Activated CD8-positive, alpha-beta memory T cell treated with anti-CD3 and anti-CD28 coated beads, Interleukin-2, amount 50 U/mL, for 24 hours (primary cell): Measurements from ENCODE around the gene AKT3.
"Not testable (repeated sequence)": the region's sequence is repeated elsewhere in the genome, so short reads cannot be mapped to it uniquely, and the experiment has no call there.

Experiments used
- DNase-seq: peaks from one replicate; pipeline ENCODE4 v3.0.0-alpha.2; 2020; ENCODE audit errors: extremely low read depth

Gene AKT3

GRCh38 chr1:243784506-243784905 lies 65.5 kb downstream of the AKT3 start:
- no peak for DNase-seq

- no peak for DNase-seq
These were observed 66.3 kb downstream of the AKT3 start for GRCh38 chr1:243783714-243784113.

- DNase-seq = not testable (repeated sequence)
These were observed 77.5 kb downstream of the AKT3 start for GRCh38 chr1:243772361-243773050.

- DNase-seq = no peak
These were observed 79.2 kb downstream of the AKT3 start for GRCh38 chr1:243770860-243771259.

GRCh38 chr1:243765676-243766075 lies 84.4 kb downstream of the AKT3 start:
- no peak for DNase-seq

GRCh38 chr1:243763806-243764205 lies 86.2 kb downstream of the AKT3 start:
- no peak for DNase-seq

GRCh38 chr1:243758647-243759046 lies 91.4 kb downstream of the AKT3 start:
- no peak for DNase-seq

GRCh38 chr1:243756529-243756928 lies 93.5 kb downstream of the AKT3 start:
- DNase-seq = no peak

GRCh38 chr1:243754348-243754747 lies 95.7 kb downstream of the AKT3 start:
- no peak for DNase-seq

- no peak for DNase-seq
These were observed 98.5 kb downstream of the AKT3 start for GRCh38 chr1:243751506-243751905.

GRCh38 chr1:243748706-243749283 lies 101.2 kb downstream of the AKT3 start:
- DNase-seq = no peak

GRCh38 chr1:243748227-243748626 lies 101.8 kb downstream of the AKT3 start:
- no peak for DNase-seq

- DNase-seq = no peak
These were observed 103.3 kb downstream of the AKT3 start for GRCh38 chr1:243746751-243747150.

GRCh38 chr1:243745356-243745755 lies 104.7 kb downstream of the AKT3 start:
- no peak for DNase-seq

- DNase-seq = no peak
These were observed 107.2 kb downstream of the AKT3 start for GRCh38 chr1:243742819-243743218.

- no peak for DNase-seq
These were observed 109.6 kb downstream of the AKT3 start for GRCh38 chr1:243740255-243740999.

GRCh38 chr1:243739335-243740003 lies 110.6 kb downstream of the AKT3 start:
- no peak for DNase-seq

- no peak for DNase-seq
These were observed 112.0 kb downstream of the AKT3 start for GRCh38 chr1:243738020-243738419.

- DNase-seq = no peak
These were observed 114.6 kb downstream of the AKT3 start for GRCh38 chr1:243735457-243735856.

GRCh38 chr1:243734308-243734695 lies 115.7 kb downstream of the AKT3 start:
- no peak for DNase-seq

GRCh38 chr1:243733670-243734307 lies 116.3 kb downstream of the AKT3 start:
- no peak for DNase-seq

GRCh38 chr1:243732637-243733036 lies 117.4 kb downstream of the AKT3 start:
- DNase-seq = no peak
